Heart left ventricle (tissue), 16 donors: Measurements from ENCODE around the gene KIRREL3. TPM values are rescaled to one million over a fixed set of nuclear protein-coding genes. Genes with fewer than 3 reads are reported as not detected.

Source experiments
- ATAC-seq, 4 donors: fragments of 200-7000 bp; cut with Tn5 transposase; one replicate each; pipeline ENCODE4 v1.9.1; 2020 to 2022; ENCODE audit warnings: moderate library complexity in 4 of 4, mild to moderate bottlenecking in 3 of 4, moderate number of reproducible peaks in 1 of 4
- DNase-seq, 5 donors: peaks; one replicate each; pipeline ENCODE4 v3.0.0-alpha.2; 2020
- H3K27ac ChIP-seq, 12 donors: fragments of 200-600 bp; sonication (generic) in 4 of 12; one replicate each; pipeline versions ENCODE4 v1.5.0 to v1.8.0; 2016 to 2022; ENCODE audit warnings: mild to moderate bottlenecking in 2 of 12
- H3K27me3 ChIP-seq, 9 donors: fragments of 200-600 bp; sonication (generic) in 2 of 9; one replicate each; pipeline versions ENCODE4 v1.5.1 to v1.8.0; 2016 to 2022; ENCODE audit warnings: mild to moderate bottlenecking in 3 of 9
- H3K36me3 ChIP-seq, 9 donors: fragments of 200-600 bp; sonication (generic) in 2 of 9; one replicate each; pipeline versions ENCODE4 v1.5.0 to v1.8.0; 2018 to 2022; ENCODE audit warnings: mild to moderate bottlenecking in 2 of 9
- H3K4me1 ChIP-seq, 12 donors: fragments of 200-600 bp; sonication (generic) in 4 of 12; one replicate each; pipeline versions ENCODE4 v1.5.0 to v1.8.0; 2016 to 2022; ENCODE audit warnings: mild to moderate bottlenecking in 3 of 12
- H3K4me3 ChIP-seq, 12 donors: fragments of 200-600 bp; sonication (generic) in 4 of 12; one replicate each; pipeline versions ENCODE4 v1.5.0 to v1.8.0; 2017 to 2022; ENCODE audit warnings: mild to moderate bottlenecking in 9 of 12, moderate library complexity in 4 of 12
- H3K9me3 ChIP-seq, 12 donors: fragments of 200-600 bp; sonication (generic) in 4 of 12; one replicate each; pipeline versions ENCODE4 v1.5.0 to v1.8.0; 2016 to 2022; ENCODE audit warnings: mild to moderate bottlenecking in 1 of 12
- CTCF ChIP-seq, 12 donors: fragments of 200-600 bp; sonication (generic) in 4 of 12; IDR thresholded peaks; one replicate each; pipeline versions ENCODE4 v1.5.0 to v1.8.0; 2018 to 2022; ENCODE audit warnings: antibody characterized with exemption in 12 of 12, mild to moderate bottlenecking in 5 of 12
- POLR2A ChIP-seq, 2 donors: fragments of 450-650 bp; IDR thresholded peaks; one replicate each; pipeline ENCODE4 v1.6.1; 2017; ENCODE audit warnings: antibody characterized with exemption in 2 of 2, mild to moderate bottlenecking in 2 of 2, moderate library complexity in 2 of 2
- WGBS, 4 donors: extraction: QIAGEN DNeasy Blood & Tissue Kit in 2 of 4; methylation state at CpG; one replicate each; pipeline versions ENCODE4 v1.1.5 to v1.1.7; 2013 to 2018; 5-methylcytosine and 5-hydroxymethylcytosine counted together
- intact Hi-C, 10 donors: fragments of 100-400 bp; cut with DNase I; formaldehyde crosslinking; loops; one replicate each; pipeline versions ENCODE4 v1.11.1 to v1.14.2; 2022
- polyA plus RNA-seq, 2 donors: library from polyadenylated mRNA; stranded (reverse); fragments of 200-250 nt; gene quantifications; one replicate each; pipeline ENCODE4 v1.2.3, GENCODE V29; 2013
- total RNA-seq, 9 donors: library from RNA; depleted of rRNA in 2 of 9; stranded (reverse); fragments of >200 nt in 2 of 9; fragmentation: NEBNext Ultra II Directional in 3 of 9; extraction: Animal tissue kit (Norgen Biotek cat#: 25700) in 3 of 9; gene quantifications; one replicate each; pipeline versions ENCODE4 v1.1.0 to v1.2.4, GENCODE V29; 2016 to 2023
- donor health status: ischemic (EF 13 %, LVEDD 7.1; RV severe dilation, severe dysfunction).
- donor health status: healthy with polysubstance abuse.
- donor health status: DM: no; HTN: yes; CAD: no.
- donor health status: DM: no; HTN: no; CAD: no.
- donor health status: ischemic (EF 25% LVEDD 6.9; RV normal size, moderate dysfunction).
- donor health status: ischemic (EF 25% LVEDD 5.7; RV mildly dilated, moderate dysfunction).
- donor health status: healthy.
- donor health status: DM: yes; HTN: yes; CAD: no.
- donor health status: ischemic (EF 35%, LVEDD 5.7; RV mildly dilated, moderate dysfunction).
- donor health status: nonischemic (EF 11% LVEDD 7.7; RV severe dilation, severe dysfunction).
- donor health status: DM: yes; HTN: yes; CAD: no.
- donor health status: PGD.
- donor health status: ischemic (EF 29% LVEDD 5.4; RV normal size, mild dysfunction).
- donor health status: nonischemic (EF 23%, LVEDD 6.1; RV moderate dilation, normal function).

KIRREL3 gene
- total and polyA plus RNA-seq, 11 donors, result 0.08 to 1.3 (median 0.27) TPM

GRCh38 chr11:126638648-126639047, 361.9 kb downstream of the KIRREL3 start:
- H3K27me3 ChIP-seq, result peaks cover 0 to 31% (median 3%) of the 10 kb centered on the region in 9 donors
- no peaks in the 10 kb centered on the region for H3K36me3 ChIP-seq
- no peaks in the 10 kb centered on the region for H3K4me1 ChIP-seq
- no peak for DNase-seq
- TF ChIP-seq CTCF (IDR thresholded peaks at IDR 0.05) (no peak), POLR2A (IDR thresholded peaks at IDR 0.05) (no peak)
- WGBS, 4 donors, result 64 to 72% (median 70%) methylated on average over 5 of the region's 5 CpGs
- H3K27ac ChIP-seq, result no peak overlapping the region
- no peak overlapping the region for H3K4me3 ChIP-seq
- H3K9me3 ChIP-seq, result no peaks in the 10 kb centered on the region
- no peak for ATAC-seq
- intact Hi-C loops, result no loop called here

- ATAC-seq (no peak), DNase-seq (no peak)
- 61 to 75% (median 64%) methylated on average over 2 of the region's 2 CpGs for WGBS, 4 donors
Measured at GRCh38 chr11:126637795-126638175, 362.8 kb downstream of the KIRREL3 start.

GRCh38 chr11:126636911-126637794, 363.4 kb downstream of the KIRREL3 start:
- TF ChIP-seq POLR2A (IDR thresholded peaks at IDR 0.05), result no peak
- H3K4me1 ChIP-seq, result no peaks in the 10 kb centered on the region
- DNase-seq (no peak), ATAC-seq (no peak)
- no peaks in the 10 kb centered on the region for H3K9me3 ChIP-seq
- WGBS, 4 donors, result 50 to 63% (median 52%) methylated on average over 5 of the region's 5 CpGs
- intact Hi-C loops, result no loop called here
- H3K27me3 ChIP-seq, result peaks cover 0 to 30% (median 3%) of the 10 kb centered on the region in 9 donors
- no peak overlapping the region for H3K27ac ChIP-seq
- no peak overlapping the region for H3K4me3 ChIP-seq
- H3K36me3 ChIP-seq, result no peaks in the 10 kb centered on the region

More at GRCh38 chr11:126637795-126638175, 362.8 kb downstream of the KIRREL3 start:
- intact Hi-C loops, result no loop called here
- H3K4me3 ChIP-seq, result no peak overlapping the region
- H3K9me3 ChIP-seq, result no peaks in the 10 kb centered on the region
- TF ChIP-seq POLR2A (IDR thresholded peaks at IDR 0.05) (no peak), CTCF (IDR thresholded peaks at IDR 0.05) (no peak)
- H3K36me3 ChIP-seq, result no peaks in the 10 kb centered on the region
- H3K27ac ChIP-seq, result no peak overlapping the region
- peaks cover 0 to 30% (median 3%) of the 10 kb centered on the region in 9 donors for H3K27me3 ChIP-seq
- no peaks in the 10 kb centered on the region for H3K4me1 ChIP-seq

GRCh38 chr11:126635511-126635910, 365.1 kb downstream of the KIRREL3 start:
- H3K4me1 ChIP-seq, result no peaks in the 10 kb centered on the region
- H3K36me3 ChIP-seq, result no peaks in the 10 kb centered on the region
- ATAC-seq, result no peak
- peaks cover 0 to 30% (median 4%) of the 10 kb centered on the region in 9 donors for H3K27me3 ChIP-seq
- 63 to 71% (median 68%) methylated on average over 3 of the region's 3 CpGs for WGBS, 4 donors
- H3K27ac ChIP-seq, result no peak overlapping the region
- intact Hi-C loops, result no loop called here
- no peak overlapping the region for H3K4me3 ChIP-seq
- no peak for TF ChIP-seq CTCF (IDR thresholded peaks at IDR 0.05)
- TF ChIP-seq POLR2A (IDR thresholded peaks at IDR 0.05), result no peak
- H3K9me3 ChIP-seq, result no peaks in the 10 kb centered on the region
- DNase-seq, result no peak
